ENCODE measurements around the gene DTWD1.
"Not testable (repeated sequence)": the region's sequence is repeated elsewhere in the genome, so short reads cannot be mapped to it uniquely, and the experiment has no call there.

DTWD1 gene, protein sequence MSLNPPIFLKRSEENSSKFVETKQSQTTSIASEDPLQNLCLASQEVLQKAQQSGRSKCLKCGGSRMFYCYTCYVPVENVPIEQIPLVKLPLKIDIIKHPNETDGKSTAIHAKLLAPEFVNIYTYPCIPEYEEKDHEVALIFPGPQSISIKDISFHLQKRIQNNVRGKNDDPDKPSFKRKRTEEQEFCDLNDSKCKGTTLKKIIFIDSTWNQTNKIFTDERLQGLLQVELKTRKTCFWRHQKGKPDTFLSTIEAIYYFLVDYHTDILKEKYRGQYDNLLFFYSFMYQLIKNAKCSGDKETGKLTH

DNA sequence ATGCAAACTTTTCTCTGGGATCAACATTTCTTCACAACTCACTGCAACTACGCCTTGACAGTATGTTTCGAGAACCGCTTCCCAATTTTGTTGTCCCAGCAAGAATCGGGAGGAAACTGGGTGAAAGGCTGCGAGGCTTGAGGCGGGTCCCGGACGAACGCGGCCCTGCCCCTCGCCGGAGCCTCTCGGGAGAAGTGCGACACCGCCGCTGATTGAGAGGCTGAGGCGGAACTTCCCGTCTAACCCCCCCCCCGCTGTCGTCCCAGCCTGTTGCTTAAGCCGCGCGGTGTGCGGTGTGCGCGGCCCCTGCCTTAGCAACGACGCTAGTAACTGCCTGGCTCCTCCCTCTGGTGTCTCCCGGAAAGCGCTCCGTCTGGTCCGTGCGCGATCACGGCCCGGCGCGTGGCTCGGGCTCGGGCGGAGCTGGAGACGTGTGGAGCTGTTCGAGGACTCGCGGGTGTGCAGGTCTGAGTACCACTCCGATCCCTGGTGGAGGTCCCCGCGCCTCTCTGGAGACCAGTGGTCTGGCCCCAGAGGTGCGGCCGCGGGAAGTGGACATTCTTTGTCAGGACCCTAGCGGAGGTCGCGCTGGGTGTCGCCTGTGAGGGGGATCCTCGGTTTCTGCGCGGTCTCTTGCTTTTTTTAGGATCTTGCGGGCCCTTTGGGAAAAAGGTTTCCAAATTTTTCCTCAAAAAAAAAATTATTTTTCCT, at the start of gene DTWD1, which contains the start of gene FAM227B:
DTWD1 (plus strand) TSS at position 391 of the 711 bp plus-strand sequence. CDS start 4,120 bp downstream, outside the sequence.
FAM227B (minus strand) TSS at position 161 of the 711 bp plus-strand sequence. CDS start 5,647 bp downstream, outside the sequence.
- peak; percentile 99 for DNase-seq
- in situ Hi-C loops (cut with MboI; ENCODE audit: low pct_unique_long_range_greater_than_20kb, low sequenced_read_pairs): no loop called here

DNA sequence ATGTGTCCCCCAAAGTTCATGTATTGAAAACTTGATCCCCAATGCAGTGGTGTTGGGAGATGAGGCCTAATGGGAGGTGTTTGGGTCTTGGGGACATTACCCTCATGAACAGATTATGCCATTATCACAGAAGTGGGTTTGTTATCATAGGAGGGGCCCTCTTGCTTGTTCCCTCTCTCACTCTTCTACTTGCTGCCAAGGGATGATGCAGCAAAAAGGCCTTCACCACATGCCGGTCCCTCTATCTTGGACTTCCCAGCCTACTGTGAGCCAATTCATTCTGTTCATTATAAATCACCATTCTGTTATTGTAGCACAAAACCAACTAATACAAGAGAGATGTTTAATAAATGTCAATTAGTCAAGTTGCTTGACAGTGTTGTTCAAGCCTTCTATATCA, 47.4 kb upstream of the DTWD1 start:
- in situ Hi-C loops (cut with MboI; ENCODE audit: low pct_unique_long_range_greater_than_20kb, low sequenced_read_pairs): no loop called here
- DNase-seq: no peak

DNA sequence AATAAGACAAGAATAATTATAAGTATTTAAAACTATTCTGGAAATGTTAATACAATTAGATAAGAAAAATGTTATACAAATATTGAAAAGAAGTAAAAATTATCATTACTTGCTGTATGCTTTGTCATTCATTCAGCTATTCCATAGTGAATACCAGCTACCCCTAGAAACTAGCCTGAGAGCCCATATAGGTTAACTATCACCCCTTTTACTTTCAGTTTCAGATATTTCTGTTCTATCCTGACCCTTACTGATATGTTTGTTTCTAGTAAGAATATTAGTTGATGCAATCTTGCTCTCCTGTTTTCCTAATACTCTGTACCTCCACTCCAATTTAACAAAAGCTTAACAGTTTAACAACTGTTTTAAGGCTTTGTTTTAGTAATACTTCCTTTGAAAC, 31.8 kb upstream of the DTWD1 start:
- no peak for DNase-seq
- in situ Hi-C loops (cut with MboI; ENCODE audit: low pct_unique_long_range_greater_than_20kb, low sequenced_read_pairs): no loop called here

DNA sequence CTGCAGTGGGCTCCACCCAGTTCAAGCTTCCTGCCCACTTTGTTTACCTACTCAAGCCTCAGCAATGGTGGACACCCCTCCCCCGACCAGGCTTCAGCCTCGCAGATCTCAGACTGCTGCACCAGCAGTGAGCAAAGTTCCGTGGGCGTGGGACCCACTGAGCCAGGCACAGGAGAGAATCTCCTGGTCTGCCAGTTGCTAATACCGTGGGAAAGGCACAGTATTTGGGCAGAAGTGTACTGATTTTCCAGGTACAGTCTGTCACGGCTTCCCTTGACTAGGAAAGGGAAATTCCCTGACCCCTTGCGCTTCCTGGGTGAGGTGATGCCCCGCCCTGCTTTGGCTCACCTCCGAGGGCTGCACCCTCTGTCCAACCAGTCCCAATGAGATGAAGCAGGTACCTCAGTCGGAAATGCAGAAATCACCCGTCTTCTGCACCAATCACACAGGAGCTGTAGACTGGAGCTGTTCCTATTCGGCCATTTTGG, 28.0 kb upstream of the DTWD1 start:
- DNase-seq; in situ Hi-C loops (cut with MboI; ENCODE audit: low pct_unique_long_range_greater_than_20kb, low sequenced_read_pairs): not testable (repeated sequence)

DNA sequence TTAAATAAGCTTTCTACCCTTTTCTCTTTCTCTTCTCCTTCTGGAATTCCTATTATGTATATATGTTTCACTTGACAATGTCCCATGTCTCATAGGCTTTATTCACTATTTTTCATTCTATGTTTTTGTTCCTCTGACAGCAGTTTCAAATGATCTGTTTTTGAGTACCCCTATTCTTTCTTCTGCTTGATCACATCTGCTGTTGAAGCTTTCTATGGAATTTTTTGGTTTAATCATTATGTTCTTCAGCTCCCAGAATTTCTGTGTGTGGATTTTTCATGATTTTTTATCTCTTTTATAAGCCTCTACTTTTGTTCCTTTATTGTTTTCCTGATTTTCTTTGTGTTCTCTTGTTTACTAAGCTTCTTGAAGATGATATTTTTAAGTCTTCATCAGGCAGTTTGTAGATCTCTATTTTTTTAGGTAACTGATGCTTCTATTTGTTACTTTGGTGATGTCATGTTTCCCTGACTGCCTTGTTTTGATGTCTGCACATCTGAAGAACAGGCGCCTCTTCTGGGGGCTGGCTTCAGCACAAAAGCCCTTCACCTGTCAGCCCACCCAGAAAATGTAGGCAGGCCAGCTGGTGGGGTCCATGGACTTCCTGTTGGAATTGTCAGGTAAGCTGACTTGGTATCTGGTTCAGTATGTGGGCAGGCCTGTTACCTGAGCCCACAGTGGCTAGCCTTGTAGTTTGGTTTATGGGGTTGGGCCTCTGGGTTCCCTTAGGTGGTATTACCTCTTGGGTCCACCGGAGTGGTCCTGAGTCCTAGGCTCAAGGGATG, 16.0 kb upstream of the DTWD1 start:
- no peak for DNase-seq
- in situ Hi-C loops (cut with MboI; ENCODE audit: low pct_unique_long_range_greater_than_20kb, low sequenced_read_pairs): no loop called here

DNA sequence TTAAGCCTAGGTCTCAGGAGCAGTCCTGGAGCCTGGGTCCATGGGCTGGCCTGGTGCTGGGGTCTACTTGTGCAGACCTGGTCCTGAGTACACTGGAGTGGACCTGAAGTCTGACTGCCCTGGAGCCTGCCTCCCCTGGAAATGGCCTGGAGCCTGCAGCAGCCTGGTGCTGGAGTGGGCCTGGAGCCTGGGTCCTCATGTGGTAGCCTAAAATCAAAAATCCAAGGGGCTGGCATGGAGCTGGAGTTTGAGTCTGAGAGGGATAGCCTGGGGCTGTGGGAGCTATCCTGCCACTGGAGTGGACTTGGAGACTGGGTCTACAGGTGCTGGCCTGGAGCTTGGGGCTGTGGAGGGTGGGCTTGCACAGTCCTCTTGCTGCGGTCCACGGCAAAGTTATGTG, 15.3 kb upstream of the DTWD1 start:
- DNase-seq: no peak
- in situ Hi-C loops (cut with MboI; ENCODE audit: low pct_unique_long_range_greater_than_20kb, low sequenced_read_pairs): no loop called here

DNA sequence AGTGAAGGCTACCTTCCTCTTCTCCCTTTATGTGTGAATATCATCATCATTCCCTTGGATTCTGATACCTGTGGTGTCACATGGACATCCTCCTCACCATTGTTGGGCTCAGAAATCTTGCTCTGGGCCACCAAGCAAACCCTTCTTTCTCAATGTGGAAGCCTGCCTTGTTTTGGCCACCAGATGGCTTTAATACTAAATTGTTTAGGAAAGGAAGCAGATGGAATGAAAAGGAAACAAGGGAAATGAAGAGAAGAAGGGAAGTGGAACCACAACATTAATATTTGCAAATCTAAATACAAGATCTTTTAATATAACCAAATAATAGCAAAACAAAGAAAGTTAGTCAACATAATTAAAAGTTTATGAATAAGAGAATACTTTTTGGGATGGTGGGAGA, 14.3 kb upstream of the DTWD1 start:
- in situ Hi-C loops (cut with MboI; ENCODE audit: low pct_unique_long_range_greater_than_20kb, low sequenced_read_pairs): no loop called here
- no peak for DNase-seq

DNA sequence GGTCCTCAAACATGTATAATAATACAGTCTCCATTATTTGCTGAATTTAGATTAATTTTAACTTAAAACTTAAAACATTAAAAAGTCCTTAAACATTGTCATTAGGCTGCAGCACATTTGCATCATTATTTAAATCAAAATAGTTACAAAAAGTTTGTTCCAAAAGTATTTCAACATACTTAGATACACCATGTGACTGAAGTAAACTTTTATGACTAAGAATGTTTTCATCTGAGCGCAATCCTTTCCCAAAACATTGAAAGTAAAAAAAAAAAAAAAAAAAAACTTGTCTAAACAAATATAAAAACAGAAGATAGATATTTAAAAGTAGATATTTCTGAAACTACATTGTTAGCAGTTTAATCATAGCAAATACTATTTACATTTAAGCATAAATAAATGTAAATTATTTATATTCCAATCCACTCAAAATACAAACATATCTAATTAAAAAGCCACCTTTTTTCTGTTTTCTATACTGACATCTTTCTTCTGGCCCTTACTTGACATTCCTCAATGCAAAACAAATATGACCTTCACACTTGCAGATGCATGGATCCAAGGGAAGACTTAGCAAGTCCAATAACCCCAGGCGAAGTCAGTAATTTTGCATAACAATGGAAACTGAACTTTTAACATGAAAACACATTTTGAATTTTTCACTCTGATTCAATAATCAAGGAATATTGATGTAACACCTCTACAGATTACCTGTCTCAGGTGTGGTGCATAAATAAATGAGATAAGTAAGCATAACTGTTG, 10.5 kb upstream of the DTWD1 start:
- in situ Hi-C loops (cut with MboI; ENCODE audit: low pct_unique_long_range_greater_than_20kb, low sequenced_read_pairs): no loop called here

DNA sequence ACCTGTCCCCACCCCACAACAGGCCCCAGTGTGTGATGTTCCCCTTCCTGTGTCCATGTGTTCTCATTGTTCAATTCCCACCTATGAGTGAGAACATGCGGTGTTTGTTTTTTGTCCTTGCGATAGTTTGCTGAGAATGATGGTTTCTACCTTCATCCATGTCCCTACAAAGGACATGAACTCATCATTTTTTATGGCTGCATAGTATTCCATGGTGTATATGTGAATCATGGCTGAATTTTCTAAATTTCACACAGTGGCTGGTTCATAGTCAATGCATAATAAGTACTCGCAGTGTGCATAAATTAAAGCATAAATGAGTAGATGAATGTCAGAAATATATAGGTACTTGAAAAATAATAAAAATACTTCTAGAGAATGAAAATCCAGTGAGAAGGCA, 8.6 kb upstream of the DTWD1 start:
- in situ Hi-C loops (cut with MboI; ENCODE audit: low pct_unique_long_range_greater_than_20kb, low sequenced_read_pairs); DNase-seq: not testable (repeated sequence)

More for the DNA sequence above, 10.5 kb upstream of the DTWD1 start:
- DNase-seq: no peak

DNA sequence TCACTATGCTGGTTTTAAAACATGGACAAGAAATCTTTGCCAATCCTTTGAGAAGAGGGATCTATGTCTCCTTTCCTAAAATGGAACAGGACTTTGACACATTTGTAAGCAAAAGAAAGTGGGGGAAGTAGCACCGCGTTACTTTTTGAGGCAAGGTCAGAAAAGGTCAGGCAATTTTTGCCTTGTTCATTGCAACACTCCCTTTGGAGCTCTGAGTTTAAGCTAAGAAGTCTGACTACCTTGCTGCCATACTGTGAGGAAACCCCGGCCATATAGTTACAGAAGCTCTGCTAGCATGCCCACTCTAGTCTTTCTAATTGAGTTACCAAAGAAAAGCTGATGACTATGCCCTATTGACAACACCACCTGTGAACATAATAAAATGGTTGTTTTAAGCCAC, 1.6 kb upstream of the DTWD1 start:
- in situ Hi-C loops (cut with MboI; ENCODE audit: low pct_unique_long_range_greater_than_20kb, low sequenced_read_pairs): no loop called here
- DNase-seq: no peak

DNA sequence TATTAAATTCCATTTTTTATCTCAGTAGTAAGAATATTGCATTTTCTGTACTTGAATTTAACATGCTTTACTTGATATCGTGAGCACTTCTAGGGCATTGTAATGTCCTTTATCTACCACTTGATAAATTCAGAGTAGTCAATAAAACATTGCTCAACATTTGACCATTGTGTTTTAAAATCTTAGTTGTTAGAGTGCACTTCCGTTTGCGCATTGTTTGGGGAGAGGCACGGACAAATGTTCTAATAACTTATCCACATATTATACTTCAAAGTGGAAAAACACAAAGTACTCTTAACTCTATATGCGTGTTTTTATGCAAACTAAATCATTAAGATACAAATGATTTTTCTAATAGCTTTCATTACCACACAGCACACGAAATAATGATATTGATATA, 649 bp upstream of the DTWD1 start:
- in situ Hi-C loops (cut with MboI; ENCODE audit: low pct_unique_long_range_greater_than_20kb, low sequenced_read_pairs): no loop called here
- no peak for DNase-seq

DNA sequence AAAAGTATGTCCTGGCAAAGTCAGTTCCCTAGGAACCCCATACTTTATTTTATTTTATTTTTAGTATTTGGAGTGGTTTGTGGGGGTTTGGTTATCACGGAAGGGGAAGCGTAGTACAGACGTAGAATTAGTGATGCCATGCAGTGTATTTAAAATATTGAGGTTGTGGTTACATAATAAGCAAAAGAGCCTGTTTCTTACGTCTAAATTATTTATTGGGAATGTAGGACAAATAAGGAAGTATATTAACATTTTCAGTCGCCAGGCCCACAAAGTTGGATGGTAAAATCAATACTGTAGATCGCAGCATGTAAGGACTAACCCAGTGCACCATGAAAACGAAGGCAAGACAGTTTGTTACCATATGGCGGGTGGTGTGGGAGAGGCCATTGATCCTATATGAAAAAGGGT, 558 bp downstream of the DTWD1 start:
- in situ Hi-C loops (cut with MboI; ENCODE audit: low pct_unique_long_range_greater_than_20kb, low sequenced_read_pairs): no loop called here
- no peak for DNase-seq

DNA sequence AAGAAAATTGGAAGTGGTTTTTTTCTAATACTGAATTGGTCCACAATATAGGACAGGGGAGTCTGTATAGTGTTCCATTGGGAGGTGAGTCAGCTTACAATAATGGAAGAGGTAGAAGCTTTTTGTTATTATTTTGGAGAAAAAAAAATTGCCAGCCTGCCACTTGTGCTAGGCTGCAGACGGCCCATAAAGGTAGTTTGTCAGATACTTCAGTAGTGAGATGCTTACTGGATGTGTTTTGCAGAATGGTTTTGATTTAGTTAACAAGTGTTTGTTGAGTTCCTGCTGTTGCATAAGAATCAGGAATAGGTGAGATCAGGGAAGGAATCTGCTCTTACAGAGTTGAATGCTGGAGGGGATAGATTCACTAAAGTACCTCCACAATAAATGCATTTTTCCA, 1.0 kb downstream of the DTWD1 start:
- in situ Hi-C loops (cut with MboI; ENCODE audit: low pct_unique_long_range_greater_than_20kb, low sequenced_read_pairs): no loop called here
- no peak for DNase-seq

DNA sequence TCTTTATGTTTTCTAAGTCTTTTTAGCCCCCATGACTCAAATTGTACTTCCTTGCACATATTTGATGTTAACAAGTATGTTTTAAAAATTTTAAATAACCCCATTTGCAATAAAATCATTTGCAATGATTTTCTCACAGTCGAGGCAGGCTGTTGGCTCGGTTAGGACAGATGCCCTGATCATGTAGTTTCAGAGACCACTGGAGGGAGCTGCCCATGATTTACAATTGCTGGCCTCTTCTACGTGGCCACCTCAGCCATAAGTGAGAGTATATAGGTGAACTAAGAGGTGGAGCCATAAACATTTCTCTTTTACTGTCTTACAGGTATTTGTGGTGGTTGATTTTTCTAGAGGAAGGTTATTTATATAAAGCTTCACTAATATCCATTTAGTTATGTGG, 1.7 kb downstream of the DTWD1 start:
- DNase-seq: no peak

DNA sequence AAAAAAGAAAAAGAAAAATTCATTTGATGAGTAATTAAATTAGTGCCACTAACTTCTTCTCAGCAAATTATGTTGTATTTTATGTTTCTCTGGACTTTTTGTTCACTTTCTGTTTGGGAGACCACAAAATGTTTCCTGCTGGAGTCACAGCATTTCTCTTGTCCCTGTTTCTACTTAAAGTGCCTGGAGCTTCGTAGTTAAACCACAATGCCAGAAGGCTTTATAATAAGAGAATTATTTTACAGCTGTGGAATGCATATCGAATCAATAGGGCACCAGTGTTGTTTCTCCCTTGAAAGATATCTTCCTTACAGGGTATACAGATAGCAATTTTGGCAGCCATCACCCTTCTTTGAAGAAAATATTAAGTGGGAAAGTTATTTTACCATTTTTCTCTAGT, 3.2 kb downstream of the DTWD1 start:
- in situ Hi-C loops (cut with MboI; ENCODE audit: low pct_unique_long_range_greater_than_20kb, low sequenced_read_pairs): no loop called here
- no peak for DNase-seq

More for the DNA sequence above, 1.7 kb downstream of the DTWD1 start:
- in situ Hi-C loops (cut with MboI; ENCODE audit: low pct_unique_long_range_greater_than_20kb, low sequenced_read_pairs): no loop called here

DNA sequence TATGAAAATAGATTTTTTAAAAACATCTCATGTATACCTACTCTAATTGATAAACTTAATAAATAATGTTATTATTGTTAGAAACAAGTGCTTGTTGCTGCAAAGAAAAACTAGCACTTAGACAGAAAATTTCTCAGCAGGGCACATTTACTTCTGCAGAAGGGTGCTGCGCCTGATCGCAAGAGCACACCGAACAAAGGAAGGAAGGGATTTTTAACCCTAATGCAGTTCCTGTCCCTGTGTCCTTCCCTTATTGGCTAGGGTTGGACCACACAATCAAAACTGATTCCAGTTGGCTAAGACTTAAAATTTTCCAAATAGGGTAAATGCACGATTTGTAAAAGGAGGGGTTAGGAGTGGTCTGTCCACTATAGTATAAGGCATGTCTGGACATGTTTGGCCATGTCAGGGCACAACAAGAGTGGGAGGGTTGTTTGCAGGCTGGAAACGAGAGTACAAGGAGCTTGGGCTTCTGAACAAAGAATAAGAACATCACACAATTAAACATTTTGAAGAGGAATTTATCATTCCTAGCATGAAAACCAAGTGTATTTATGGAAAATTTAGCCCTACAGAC, 4.7 kb downstream of the DTWD1 start:
- in situ Hi-C loops (cut with MboI; ENCODE audit: low pct_unique_long_range_greater_than_20kb, low sequenced_read_pairs): no loop called here
- peak; percentile 43 for DNase-seq

DNA sequence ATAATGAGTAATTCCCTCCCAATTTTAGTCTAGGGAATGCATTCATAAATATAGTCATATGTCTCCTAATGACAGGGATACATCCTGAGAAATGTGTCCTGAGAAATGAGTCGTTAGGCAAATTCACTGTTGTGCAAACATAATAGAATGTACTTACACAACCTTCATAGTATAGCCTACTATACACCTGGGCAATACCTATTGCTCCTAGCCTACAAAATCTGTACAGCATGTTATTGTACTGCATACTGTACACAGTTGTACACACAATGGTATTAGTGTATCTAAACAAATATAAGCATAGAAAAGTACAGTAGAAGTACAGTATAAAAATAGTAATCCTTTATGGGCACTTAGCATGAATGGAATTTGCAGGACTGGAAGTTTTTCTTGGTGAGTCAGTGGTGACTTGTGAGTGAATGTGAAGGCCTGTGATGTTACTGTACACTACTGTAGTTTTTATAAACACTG, 6.6 kb downstream of the DTWD1 start:
- in situ Hi-C loops (cut with MboI; ENCODE audit: low pct_unique_long_range_greater_than_20kb, low sequenced_read_pairs): no loop called here

DNA sequence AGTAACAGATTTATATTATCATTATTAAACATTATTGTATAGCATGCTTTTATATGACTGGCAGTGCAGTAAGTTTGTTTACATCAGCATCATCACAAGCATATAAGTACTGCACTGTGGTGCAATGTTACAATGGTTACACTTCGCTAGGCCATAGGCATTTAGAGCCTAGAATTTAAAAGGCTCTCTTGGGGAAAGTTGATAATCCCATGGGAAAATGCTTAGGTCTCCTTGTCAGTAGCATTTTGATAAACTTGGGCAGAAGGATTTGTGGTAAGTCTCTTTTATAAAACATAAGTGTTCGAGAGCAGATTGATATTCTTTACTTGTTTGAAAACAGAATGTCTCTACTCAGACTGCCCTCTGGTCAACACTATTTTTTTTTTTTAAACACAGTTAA, 7.5 kb downstream of the DTWD1 start:
- no peak for DNase-seq
- in situ Hi-C loops (cut with MboI; ENCODE audit: low pct_unique_long_range_greater_than_20kb, low sequenced_read_pairs): no loop called here

More for the DNA sequence above, 6.6 kb downstream of the DTWD1 start:
- no peak for DNase-seq

DNA sequence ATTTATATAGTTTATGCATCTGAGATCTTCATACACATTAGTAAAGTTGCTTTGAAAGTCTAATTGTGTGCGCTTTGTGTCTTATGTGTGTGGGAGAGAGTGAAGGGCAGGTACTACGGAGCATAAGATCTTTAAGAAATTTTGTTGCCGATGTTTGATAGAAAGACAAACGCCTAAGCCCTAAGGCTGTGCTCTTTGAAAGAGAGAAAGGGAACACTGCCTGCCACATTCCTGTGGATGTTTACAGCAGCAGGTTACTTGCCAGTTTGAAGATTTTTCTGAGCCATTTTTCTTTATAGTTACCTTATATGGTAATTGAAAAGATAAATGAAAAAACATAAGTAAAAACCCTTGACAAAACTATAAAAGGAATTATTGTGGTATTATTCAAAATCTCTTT, 17.0 kb downstream of the DTWD1 start:
- no peak for DNase-seq
- in situ Hi-C loops (cut with MboI; ENCODE audit: low pct_unique_long_range_greater_than_20kb, low sequenced_read_pairs): no loop called here
